ENCODE results near the gene APOL6. TPM values are rescaled to one million over a fixed set of nuclear protein-coding genes. Genes with fewer than 3 reads are reported as not detected.
A peak's percentile ranks its signal among the peaks of the same experiment; 100 is the strongest.

APOL6 gene
- total and polyA plus RNA-seq, 10 of the 15 experiments (the other 5 are each of a cell fraction or from before 2014, with no cell fraction given): 4.3 to 22.9 (median 9.3) TPM

- Histone ChIP-seq H4K20me1 (ENCODE audit: control insufficient read depth, insufficient read depth) (no peaks in the 10 kb centered on the region), H3K27ac (ENCODE audit: control insufficient read depth, insufficient read depth) (no peak overlapping the region), H3K79me2 (ENCODE audit: control insufficient read depth, insufficient read depth, low read length) (no peaks in the 10 kb centered on the region), H3K4me3 (no peak overlapping the region), H2AFZ (ENCODE audit: control insufficient read depth, low read depth, low read length) (no peak overlapping the region), H3K4me1 (ENCODE audit: control insufficient read depth, insufficient read depth, low read length) (peaks cover 17% of the 10 kb centered on the region), H3K27me3 (replicated peaks in 1 of 2; ENCODE audit: control insufficient read depth in 2 of 2, insufficient read depth in 2 of 2, low read length in 1 of 2) (0 out of 4 replicates have a peak, but pooled peaks cover 0 to 1% of the 10 kb centered on the region in 2 experiments), H3K4me2 (ENCODE audit: control insufficient read depth, insufficient read depth) (no peak overlapping the region), H3K9me3 (replicated peaks; ENCODE audit: control insufficient read depth, insufficient read depth, low read length) (peaks cover 1% of the 10 kb centered on the region; the same call in 1 of the 3 replicates), H3K9ac (ENCODE audit: control insufficient read depth, insufficient read depth, low read length) (no peak overlapping the region), H3K36me3 (ENCODE audit: control insufficient read depth in 2 of 2, insufficient read depth in 2 of 2, low read length in 1 of 2) (no peaks in the 10 kb centered on the region)
- WGBS (ENCODE audit: insufficient coverage, insufficient replicate concordance, low lambda C conversion rate, missing lambda C conversion rate): 13% methylated on average over 10 of the region's 10 CpGs
- ChIA-PET POLR2A (no interaction called here), CTCF (interaction anchor here (0.6 to 2.8 kb wide), 10 partner anchors 10 to 499 kb away, joined by 3 to 22 read pairs (median 6); partner anchors contain the start of genes APOL6, MB and TOM1), RAD21 (ENCODE audit: unreplicated experiment) (interaction anchor here (1.1 to 5.7 kb wide), 3 partner anchors 23 to 439 kb away, joined by 3 to 30 read pairs (median 9); partner anchors contain the start of gene APOL6), SMC1A (ENCODE audit: uncharacterized antibody, unreplicated experiment) (interaction anchor here (0.6 to 2.1 kb wide), 5 partner anchors 125 to 300 kb away, joined by 3 to 12 read pairs (median 7); no protein-coding TSS in a partner anchor)
- 0 out of 2 replicates have a peak, but pooled peaks have one; percentile 37 for TF ChIP-seq YY1 (IDR thresholded peaks at IDR 0.05; ENCODE audit: low read depth, low read length)
- TF ChIP-seq MEF2B (IDR thresholded peaks at IDR 0.05; ENCODE audit: partially characterized antibody, poor library complexity, severe bottlenecking): peak; percentile 27
- TF ChIP-seq, protein P1, sequence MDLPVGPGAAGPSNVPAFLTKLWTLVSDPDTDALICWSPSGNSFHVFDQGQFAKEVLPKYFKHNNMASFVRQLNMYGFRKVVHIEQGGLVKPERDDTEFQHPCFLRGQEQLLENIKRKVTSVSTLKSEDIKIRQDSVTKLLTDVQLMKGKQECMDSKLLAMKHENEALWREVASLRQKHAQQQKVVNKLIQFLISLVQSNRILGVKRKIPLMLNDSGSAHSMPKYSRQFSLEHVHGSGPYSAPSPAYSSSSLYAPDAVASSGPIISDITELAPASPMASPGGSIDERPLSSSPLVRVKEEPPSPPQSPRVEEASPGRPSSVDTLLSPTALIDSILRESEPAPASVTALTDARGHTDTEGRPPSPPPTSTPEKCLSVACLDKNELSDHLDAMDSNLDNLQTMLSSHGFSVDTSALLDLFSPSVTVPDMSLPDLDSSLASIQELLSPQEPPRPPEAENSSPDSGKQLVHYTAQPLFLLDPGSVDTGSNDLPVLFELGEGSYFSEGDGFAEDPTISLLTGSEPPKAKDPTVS (IDR thresholded peaks at IDR 0.05; ENCODE audit: low read depth, low read length): no peak
- DNase-seq (ENCODE audit: low read depth, low spot score) (no peak), FAIRE-seq (no peak), ATAC-seq (no peak)
- intact Hi-C loops (cut with micrococcal nuclease; ENCODE audit: unreplicated experiment) (loop anchor here (5.0 kb wide), 1 partner anchor 211 kb away; no protein-coding TSS in a partner anchor), in situ Hi-C loops (cut with MboI) (no loop called here)
- BruUV-seq (replicated peaks): no TSS peak
Observed at GRCh38 chr22:35625763-35626432, 22.3 kb upstream of the APOL6 start.
